Left lung (tissue), 10 donors: ENCODE measurements around the gene RMDN3. TPM values are rescaled to one million over a fixed set of nuclear protein-coding genes. Genes with fewer than 3 reads are reported as not detected.

ENCODE experiments used
- ATAC-seq: fragments of 200-7000 bp; cut with Tn5 transposase; one replicate; pipeline ENCODE4 v1.9.1; 2020; ENCODE audit warnings: moderate library complexity
- DNase-seq, 4 donors: peaks; one replicate each; pipeline ENCODE4 v3.0.0-alpha.2; 2013 to 2020
- H3K27ac ChIP-seq, 2 donors: fragments of 200-600 bp; sonication (generic) in 1 of 2; one replicate each; pipeline versions ENCODE4 v1.5.0 to v1.8.0; 2020 to 2021
- H3K27me3 ChIP-seq, 2 donors: fragments of 200-600 bp; sonication (generic) in 1 of 2; one replicate each; pipeline versions ENCODE4 v1.5.0 to v1.8.0; 2020 to 2021
- H3K36me3 ChIP-seq, 2 donors: fragments of 200-600 bp; sonication (generic) in 1 of 2; one replicate each; pipeline versions ENCODE4 v1.5.0 to v1.8.0; 2020 to 2021
- H3K4me1 ChIP-seq, 2 donors: fragments of 200-600 bp; one replicate each; pipeline ENCODE4 v1.8.0; 2021
- H3K4me3 ChIP-seq, 2 donors: fragments of 200-600 bp; sonication (generic) in 1 of 2; one replicate each; pipeline versions ENCODE4 v1.5.0 to v1.8.0; 2020 to 2021; ENCODE audit warnings: mild to moderate bottlenecking in 1 of 2
- H3K9me3 ChIP-seq, 2 donors: fragments of 200-600 bp; sonication (generic) in 1 of 2; one replicate each; pipeline versions ENCODE4 v1.5.0 to v1.8.0; 2020 to 2021
- intact Hi-C, 2 donors: fragments of 100-400 bp; cut with DNase I; formaldehyde crosslinking; loops; one replicate each; pipeline versions ENCODE4 v1.11.2 to v1.14.2; 2022
- polyA plus RNA-seq, 6 donors: library from polyadenylated mRNA; unstranded; fragments of 120-200 nt; gene quantifications; one replicate each; pipeline ENCODE4 v1.2.1, GENCODE V29; 2013; ENCODE audit not compliant: insufficient read length in 6 of 6
- total RNA-seq, 2 donors: library from RNA; stranded (reverse); fragmentation: NEBNext Ultra II Directional; extraction: Animal tissue kit (Norgen Biotek cat#: 25700); gene quantifications; one replicate each; pipeline ENCODE4 v1.2.1, GENCODE V29; 2021
- TF ChIP-seq, protein P1 (sequence below), 2 donors: fragments of 200-600 bp; sonication (generic) in 1 of 2; IDR thresholded peaks; one replicate each; pipeline versions ENCODE4 v1.5.0 to v1.8.0; 2021; ENCODE audit warnings: antibody characterized with exemption in 2 of 2
- donor health status: DM: no; HTN: yes; CAD: no.
- donor health status: DM: no; HTN: no; CAD: no.

RMDN3 gene
- total and polyA plus RNA-seq, 8 donors = 30.8 to 83.1 (median 36.0) TPM

- H3K4me1 ChIP-seq = peaks cover 4 to 32% of the 10 kb centered on the region in 2 donors
- intact Hi-C loops = no loop called here
- TF ChIP-seq, protein P1, sequence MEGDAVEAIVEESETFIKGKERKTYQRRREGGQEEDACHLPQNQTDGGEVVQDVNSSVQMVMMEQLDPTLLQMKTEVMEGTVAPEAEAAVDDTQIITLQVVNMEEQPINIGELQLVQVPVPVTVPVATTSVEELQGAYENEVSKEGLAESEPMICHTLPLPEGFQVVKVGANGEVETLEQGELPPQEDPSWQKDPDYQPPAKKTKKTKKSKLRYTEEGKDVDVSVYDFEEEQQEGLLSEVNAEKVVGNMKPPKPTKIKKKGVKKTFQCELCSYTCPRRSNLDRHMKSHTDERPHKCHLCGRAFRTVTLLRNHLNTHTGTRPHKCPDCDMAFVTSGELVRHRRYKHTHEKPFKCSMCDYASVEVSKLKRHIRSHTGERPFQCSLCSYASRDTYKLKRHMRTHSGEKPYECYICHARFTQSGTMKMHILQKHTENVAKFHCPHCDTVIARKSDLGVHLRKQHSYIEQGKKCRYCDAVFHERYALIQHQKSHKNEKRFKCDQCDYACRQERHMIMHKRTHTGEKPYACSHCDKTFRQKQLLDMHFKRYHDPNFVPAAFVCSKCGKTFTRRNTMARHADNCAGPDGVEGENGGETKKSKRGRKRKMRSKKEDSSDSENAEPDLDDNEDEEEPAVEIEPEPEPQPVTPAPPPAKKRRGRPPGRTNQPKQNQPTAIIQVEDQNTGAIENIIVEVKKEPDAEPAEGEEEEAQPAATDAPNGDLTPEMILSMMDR (IDR thresholded peaks at IDR 0.05) = no peak
- no peak for DNase-seq
- no peak for ATAC-seq
- no peak overlapping the region for H3K4me3 ChIP-seq
- no peaks in the 10 kb centered on the region for H3K36me3 ChIP-seq
- H3K27me3 ChIP-seq = no peaks in the 10 kb centered on the region
- no peak overlapping the region for H3K27ac ChIP-seq
- H3K9me3 ChIP-seq = no peaks in the 10 kb centered on the region
Observed at GRCh38 chr15:40759961-40760360, 4.9 kb upstream of the RMDN3 start.

DNA sequence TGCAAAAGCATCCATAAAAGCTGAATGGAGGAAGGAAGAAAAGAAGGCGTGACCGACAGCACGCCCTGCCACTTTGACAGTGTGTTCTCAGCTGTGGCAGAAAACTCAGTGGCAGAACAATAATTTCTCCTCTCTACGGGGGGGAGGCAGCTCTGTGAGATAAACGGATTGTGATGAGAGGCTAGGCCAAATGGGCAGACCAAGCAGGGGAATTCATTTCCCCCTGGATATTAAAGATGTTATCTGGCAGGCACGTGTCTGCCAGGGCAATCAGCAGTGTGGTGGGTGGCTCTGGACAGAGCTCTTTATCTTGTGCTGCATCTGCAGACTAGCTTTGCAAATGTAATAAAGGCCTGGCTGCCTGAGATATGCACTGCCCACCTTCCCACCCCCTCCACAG lies 1.9 kb upstream of the RMDN3 start:
- Histone ChIP-seq H3K27ac (no peak overlapping the region), H3K36me3 (peaks cover 0 to 2% of the 10 kb centered on the region in 2 donors), H3K9me3 (no peaks in the 10 kb centered on the region), H3K4me3 (no peak overlapping the region), H3K4me1 (peaks cover 0 to 25% of the 10 kb centered on the region in 2 donors), H3K27me3 (no peaks in the 10 kb centered on the region)
- intact Hi-C loops = no loop called here
- TF ChIP-seq, protein P1 (IDR thresholded peaks at IDR 0.05) = no peak
- ATAC-seq (no peak), DNase-seq (no peak)

DNA sequence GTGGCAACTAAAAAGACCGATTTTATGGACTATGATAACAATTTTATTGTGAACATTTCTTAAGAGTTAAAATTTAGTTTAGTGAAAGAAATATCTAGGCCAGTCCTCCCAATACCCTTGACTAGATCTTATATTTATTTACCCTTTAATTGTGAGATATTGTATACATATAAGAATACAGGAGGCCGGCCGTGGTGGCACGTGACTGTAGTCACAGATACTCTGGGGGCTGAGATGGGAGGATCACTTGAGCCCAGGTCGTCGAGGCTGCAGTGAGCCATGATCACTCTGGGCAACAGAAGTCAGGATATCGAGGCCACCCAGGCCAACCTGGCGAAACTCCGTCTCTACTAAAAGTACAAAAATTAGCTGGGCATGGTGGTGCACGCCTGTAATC lies 756 bp upstream of the RMDN3 start:
- Histone ChIP-seq H3K27ac (peak overlapping the region; percentile 68 to 84), H3K27me3 (no peaks in the 10 kb centered on the region), H3K36me3 (peaks cover 0 to 13% of the 10 kb centered on the region in 2 donors), H3K4me1 (peaks cover 0 to 25% of the 10 kb centered on the region in 2 donors), H3K9me3 (no peaks in the 10 kb centered on the region), H3K4me3 (peak overlapping the region; percentile 70 to 91)
- intact Hi-C loops = no loop called here
- ATAC-seq = no peak
- TF ChIP-seq, protein P1 (IDR thresholded peaks at IDR 0.05) = no peak
- no peak for DNase-seq

- H3K4me3 ChIP-seq = peak overlapping the region; percentile 70 to 91
- intact Hi-C loops = no loop called here
- H3K27ac ChIP-seq = peak overlapping the region; percentile 68 to 84
- H3K9me3 ChIP-seq = no peaks in the 10 kb centered on the region
- TF ChIP-seq, protein P1 (IDR thresholded peaks at IDR 0.05) = no peak
- H3K27me3 ChIP-seq = no peaks in the 10 kb centered on the region
- DNase-seq (peak in 1 of 4 donors; percentile 86), ATAC-seq (peak; percentile 54)
- peaks cover 0 to 25% of the 10 kb centered on the region in 2 donors for H3K4me1 ChIP-seq
- peaks cover 0 to 24% of the 10 kb centered on the region in 2 donors for H3K36me3 ChIP-seq
Observed at GRCh38 chr15:40754574-40754882, 526 bp downstream of the RMDN3 start.

DNA sequence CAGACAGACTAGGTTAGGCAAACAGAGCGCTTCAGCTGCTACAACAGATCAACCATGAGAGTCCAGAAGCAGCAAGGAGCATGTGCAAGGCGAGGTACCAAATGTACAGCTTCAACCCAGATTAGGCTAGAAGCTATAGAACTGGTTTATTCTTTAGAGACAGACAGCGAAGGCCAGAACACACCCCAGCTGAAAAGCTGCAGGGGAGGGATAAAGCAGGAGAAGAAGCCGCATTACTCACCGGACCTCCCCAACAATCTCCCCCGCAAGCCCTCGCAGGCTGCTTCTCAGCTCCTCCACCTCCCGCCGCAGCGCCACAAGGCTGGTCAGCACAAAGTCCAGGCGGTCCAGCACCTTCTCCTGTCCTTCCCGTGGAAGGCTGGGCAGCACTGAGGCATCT lies 3.3 kb downstream of the RMDN3 start:
- Histone ChIP-seq H3K27ac (no peak overlapping the region), H3K36me3 (peaks cover 0 to 44% of the 10 kb centered on the region in 2 donors), H3K4me1 (peaks cover 0 to 31% of the 10 kb centered on the region in 2 donors), H3K9me3 (no peaks in the 10 kb centered on the region), H3K27me3 (no peaks in the 10 kb centered on the region), H3K4me3 (no peak overlapping the region)
- intact Hi-C loops = no loop called here
- no peak for ATAC-seq
- TF ChIP-seq, protein P1 (IDR thresholded peaks at IDR 0.05) = no peak
- no peak for DNase-seq
